NB4 (cell line): ENCODE results near the gene OR52H1.
A peak's percentile ranks its signal among the peaks of the same experiment; 100 is the strongest.

ENCODE experiments used
- DNase-seq: peaks from one replicate; pipeline ENCODE4 v3.0.0; 2010; ENCODE audit warnings: low read depth
- H3K4me3 ChIP-seq: one replicate; pipeline ENCODE4 v1.5.1; 2011; ENCODE audit warnings: mild to moderate bottlenecking, low read depth, low read length, moderate library complexity
- MYC ChIP-seq: IDR thresholded peaks from 2 replicates; pipeline ENCODE4 v1.6.1; 2011; ENCODE audit warnings: low read depth, low read length
- POLR2A ChIP-seq: IDR thresholded peaks from 2 replicates; pipeline ENCODE4 v1.6.1; 2011; ENCODE audit warnings: mild to moderate bottlenecking; ENCODE audit not compliant: insufficient read length; ENCODE audit errors: extremely low read depth
- TF ChIP-seq, protein P1 (sequence below): IDR thresholded peaks from 2 replicates; pipeline ENCODE4 v1.6.1; 2011; ENCODE audit warnings: low read depth, low read length
- TF ChIP-seq, protein P2 (sequence below): IDR thresholded peaks from one replicate; pipeline ENCODE4 v1.5.1; 2012; ENCODE audit warnings: low read depth, low read length

Gene OR52H1

GRCh38 chr11:5564259-5565019 lies 16.1 kb upstream of the OR52H1 start:
- DNase-seq: peak; percentile 11
- H3K4me3 ChIP-seq: no peak overlapping the region

GRCh38 chr11:5557751-5558150 lies 9.4 kb upstream of the OR52H1 start:
- no peak overlapping the region for H3K4me3 ChIP-seq
- TF ChIP-seq, protein P1, sequence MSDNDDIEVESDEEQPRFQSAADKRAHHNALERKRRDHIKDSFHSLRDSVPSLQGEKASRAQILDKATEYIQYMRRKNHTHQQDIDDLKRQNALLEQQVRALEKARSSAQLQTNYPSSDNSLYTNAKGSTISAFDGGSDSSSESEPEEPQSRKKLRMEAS: no peak
- no peak for TF ChIP-seq MYC
- TF ChIP-seq, protein P2, sequence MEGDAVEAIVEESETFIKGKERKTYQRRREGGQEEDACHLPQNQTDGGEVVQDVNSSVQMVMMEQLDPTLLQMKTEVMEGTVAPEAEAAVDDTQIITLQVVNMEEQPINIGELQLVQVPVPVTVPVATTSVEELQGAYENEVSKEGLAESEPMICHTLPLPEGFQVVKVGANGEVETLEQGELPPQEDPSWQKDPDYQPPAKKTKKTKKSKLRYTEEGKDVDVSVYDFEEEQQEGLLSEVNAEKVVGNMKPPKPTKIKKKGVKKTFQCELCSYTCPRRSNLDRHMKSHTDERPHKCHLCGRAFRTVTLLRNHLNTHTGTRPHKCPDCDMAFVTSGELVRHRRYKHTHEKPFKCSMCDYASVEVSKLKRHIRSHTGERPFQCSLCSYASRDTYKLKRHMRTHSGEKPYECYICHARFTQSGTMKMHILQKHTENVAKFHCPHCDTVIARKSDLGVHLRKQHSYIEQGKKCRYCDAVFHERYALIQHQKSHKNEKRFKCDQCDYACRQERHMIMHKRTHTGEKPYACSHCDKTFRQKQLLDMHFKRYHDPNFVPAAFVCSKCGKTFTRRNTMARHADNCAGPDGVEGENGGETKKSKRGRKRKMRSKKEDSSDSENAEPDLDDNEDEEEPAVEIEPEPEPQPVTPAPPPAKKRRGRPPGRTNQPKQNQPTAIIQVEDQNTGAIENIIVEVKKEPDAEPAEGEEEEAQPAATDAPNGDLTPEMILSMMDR: no peak
- no peak for TF ChIP-seq POLR2A
- DNase-seq: no peak

More at GRCh38 chr11:5564259-5565019, 16.1 kb upstream of the OR52H1 start:
- TF ChIP-seq, protein P2: no peak
- TF ChIP-seq, protein P1: no peak
- TF ChIP-seq MYC: no peak
- TF ChIP-seq POLR2A: no peak

DNA sequence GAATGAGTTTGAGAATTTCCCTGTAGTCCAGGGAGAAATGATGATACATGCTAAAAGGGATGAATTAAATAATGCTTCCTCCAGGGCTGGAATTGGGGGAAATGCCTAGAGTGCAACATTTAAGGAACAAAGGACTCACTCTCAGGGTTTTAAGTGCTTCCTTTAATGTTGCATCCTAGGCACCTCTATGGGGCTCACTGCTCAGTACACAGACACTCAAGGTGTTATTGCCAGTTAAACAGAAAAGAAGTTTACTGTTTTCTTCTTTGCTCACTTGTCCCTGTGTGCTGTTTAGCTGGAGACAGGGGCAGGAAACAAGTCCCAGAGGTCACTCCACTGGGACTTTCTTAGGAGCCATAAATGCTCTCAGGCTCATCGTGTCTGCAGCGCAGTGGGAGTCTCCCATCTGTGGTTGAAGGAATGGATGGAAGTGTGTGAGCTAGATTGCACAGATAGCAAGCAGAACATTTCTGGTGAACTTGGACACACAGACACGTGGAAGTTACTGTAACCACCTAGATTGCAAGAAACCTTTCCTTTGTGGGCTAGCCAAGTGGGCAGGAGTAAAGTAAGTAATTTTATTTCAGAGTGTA lies 8.4 kb upstream of the OR52H1 start:
- no peak overlapping the region for H3K4me3 ChIP-seq
- TF ChIP-seq POLR2A: no peak
- TF ChIP-seq, protein P2: no peak
- TF ChIP-seq, protein P1: no peak
- TF ChIP-seq MYC: no peak
- DNase-seq: no peak

GRCh38 chr11:5553343-5553742 lies 5.0 kb upstream of the OR52H1 start:
- H3K4me3 ChIP-seq: no peak overlapping the region
- TF ChIP-seq, protein P1: no peak
- DNase-seq: no peak

DNA sequence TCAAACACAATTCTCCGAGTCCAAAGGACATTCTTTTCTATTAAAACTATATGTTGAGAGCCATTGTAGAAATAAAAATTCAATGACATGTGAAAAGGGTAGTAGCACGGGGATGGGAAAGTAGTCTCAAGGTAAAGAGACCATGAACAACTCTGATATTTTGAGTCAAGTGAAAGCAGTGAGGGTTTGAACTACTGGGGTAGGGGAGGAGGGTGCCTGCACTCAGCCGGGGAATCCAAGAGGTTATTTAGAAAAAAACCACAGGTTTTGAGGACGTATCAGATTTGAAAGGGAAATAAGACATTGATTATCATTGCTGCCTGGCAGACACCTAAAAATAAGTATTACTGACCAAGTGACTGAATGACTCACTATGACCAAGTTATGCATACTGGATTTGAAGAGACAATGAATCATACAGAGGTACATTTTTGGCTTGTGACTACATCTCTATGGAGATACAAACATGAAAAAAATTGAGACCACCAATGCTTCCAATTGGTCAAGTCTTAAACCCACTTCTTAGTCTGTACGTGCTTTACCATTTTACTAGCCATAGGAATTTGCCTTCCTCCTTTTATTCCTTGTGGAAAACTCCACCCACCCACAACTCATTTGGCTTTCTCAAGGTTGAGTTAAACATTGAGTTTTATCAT lies 2.2 kb upstream of the OR52H1 start:
- DNase-seq: no peak
- H3K4me3 ChIP-seq: no peak overlapping the region

More for the DNA sequence above, 2.2 kb upstream of the OR52H1 start:
- TF ChIP-seq MYC (no peak), POLR2A (no peak)
- TF ChIP-seq, protein P2: no peak
- TF ChIP-seq, protein P1: no peak
